GM21529 (cell line): ENCODE data around the gene UBE2N.
"Not testable (repeated sequence)": the region's sequence is repeated elsewhere in the genome, so short reads cannot be mapped to it uniquely, and the experiment has no call there.

ENCODE experiments used
- ATAC-seq: cut with Tn5 transposase; IDR thresholded peaks from one replicate; pipeline ENCODE4 v1.9.1; 2021; ENCODE audit not compliant: unreplicated experiment

The UBE2N gene

GRCh38 chr12:93415723-93416464 lies 25.9 kb downstream of the UBE2N start:
- peak; percentile 67 for ATAC-seq

GRCh38 chr12:93413064-93413463 lies 28.7 kb downstream of the UBE2N start:
- no peak for ATAC-seq

- ATAC-seq: not testable (repeated sequence)
Observed at GRCh38 chr12:93412396-93412795, 29.4 kb downstream of the UBE2N start.

GRCh38 chr12:93411060-93411459 lies 30.7 kb downstream of the UBE2N start:
- not testable (repeated sequence) for ATAC-seq

GRCh38 chr12:93409343-93410187 lies 32.2 kb downstream of the UBE2N start:
- ATAC-seq: not testable (repeated sequence)

GRCh38 chr12:93408813-93409212 lies 32.9 kb downstream of the UBE2N start:
- ATAC-seq: no peak

- no peak for ATAC-seq
Observed at GRCh38 chr12:93407963-93408283, 33.8 kb downstream of the UBE2N start.

GRCh38 chr12:93407054-93407962 lies 34.4 kb downstream of the UBE2N start:
- ATAC-seq: no peak

- ATAC-seq: no peak
Observed at GRCh38 chr12:93404961-93405849, 36.5 kb downstream of the UBE2N start.

GRCh38 chr12:93403988-93404803 lies 37.6 kb downstream of the UBE2N start:
- ATAC-seq: no peak

- no peak for ATAC-seq
Observed at GRCh38 chr12:93402333-93403311, 39.1 kb downstream of the UBE2N start.

- ATAC-seq: peak; percentile 87
Observed at GRCh38 chr12:93399183-93399863, 42.4 kb downstream of the UBE2N start.

GRCh38 chr12:93397412-93397811 lies 44.3 kb downstream of the UBE2N start:
- ATAC-seq: no peak

- ATAC-seq: no peak
Observed at GRCh38 chr12:93393425-93393824, 48.3 kb downstream of the UBE2N start.

- peak; percentile 42 for ATAC-seq
Observed at GRCh38 chr12:93390549-93391297, 51.0 kb downstream of the UBE2N start.

- no peak for ATAC-seq
Observed at GRCh38 chr12:93390031-93390430, 51.7 kb downstream of the UBE2N start.

- ATAC-seq: peak; percentile 49
Observed at GRCh38 chr12:93387780-93388179, 54.0 kb downstream of the UBE2N start.
